Right lobe of liver (tissue), 6 donors: Measurements from ENCODE around the gene LSM12. TPM values are rescaled to one million over a fixed set of nuclear protein-coding genes. Genes with fewer than 3 reads are reported as not detected.

Experiments used
- ATAC-seq, 4 donors: fragments of 200-7000 bp; cut with Tn5 transposase; one replicate each; pipeline ENCODE4 v1.9.1; 2020; ENCODE audit warnings: mild to moderate bottlenecking in 4 of 4, moderate library complexity in 4 of 4
- DNase-seq, 3 donors: peaks; one replicate each; pipeline ENCODE4 v3.0.0-alpha.2; 2020
- H3K27ac ChIP-seq, 3 donors: fragments of 200-600 bp; one replicate each; pipeline ENCODE4 v1.8.0; 2022
- H3K27me3 ChIP-seq, 2 donors: fragments of 200-600 bp; one replicate each; pipeline ENCODE4 v1.8.0; 2022
- H3K36me3 ChIP-seq, 4 donors: fragments of 200-600 bp; sonication (generic) in 1 of 4; one replicate each; pipeline versions ENCODE4 v1.5.1 to v1.8.0; 2017 to 2022; ENCODE audit warnings: control low read depth in 1 of 4
- H3K4me1 ChIP-seq, 4 donors: fragments of 200-600 bp; sonication (generic) in 1 of 4; one replicate each; pipeline versions ENCODE4 v1.5.1 to v1.8.0; 2017 to 2022; ENCODE audit warnings: control low read depth in 1 of 4
- H3K4me3 ChIP-seq, 3 donors: fragments of 200-600 bp; one replicate each; pipeline ENCODE4 v1.8.0; 2022
- H3K9me3 ChIP-seq, 4 donors: fragments of 200-600 bp; sonication (generic) in 1 of 4; one replicate each; pipeline versions ENCODE4 v1.5.1 to v1.8.0; 2017 to 2022; ENCODE audit warnings: control low read depth in 1 of 4
- POLR2A ChIP-seq: fragments of 450-650 bp; IDR thresholded peaks from one replicate; pipeline ENCODE4 v1.6.1; 2017; ENCODE audit warnings: antibody characterized with exemption, mild to moderate bottlenecking
- whole genome bisulfite sequencing: methylation state at CpG from one replicate; pipeline ENCODE4 v1.1.6; 2018; ENCODE audit warnings: low coverage, low lambda C conversion rate; ENCODE audit not compliant: insufficient coverage; ENCODE audit errors: missing lambda C conversion rate; 5-methylcytosine and 5-hydroxymethylcytosine counted together
- intact Hi-C, 2 donors: fragments of 100-400 bp; cut with DNase I; formaldehyde crosslinking; loops; one replicate each; pipeline versions ENCODE4 v1.11.2 to v1.14.1; 2022
- total RNA-seq, 6 experiments: library from RNA; depleted of rRNA in 2 of 6; stranded (reverse); fragments of >200 nt in 2 of 6; fragmentation: NEBNext Ultra II Directional in 3 of 6; extraction: Animal tissue kit (Norgen Biotek cat#: 25700) in 3 of 6; gene quantifications; one replicate each; pipeline versions ENCODE4 v1.1.0 to v1.2.4, GENCODE V29; 2016 to 2023
- TF ChIP-seq, protein P1 (sequence below), 4 donors: fragments of 200-600 bp in 3 of 4; fragments of 450-650 bp in 1 of 4; IDR thresholded peaks; one replicate each; pipeline versions ENCODE4 v1.5.1 to v1.8.0; 2016 to 2022; ENCODE audit warnings: antibody characterized with exemption in 4 of 4, mild to moderate bottlenecking in 2 of 4
- donor health status: DM: no; HTN: yes; CAD: no.
- donor health status: DM: no; HTN: no; CAD: no.
- donor health status: DM: no; HTN: no; CAD: no.
- donor health status: DM: no; HTN: yes; CAD: no.
- donor health status: DM: no; HTN: yes; CAD: no.

LSM12 gene
- total RNA-seq, 6 experiments from 2014 or later = 24.2 to 30.6 (median 29.4) TPM

DNA sequence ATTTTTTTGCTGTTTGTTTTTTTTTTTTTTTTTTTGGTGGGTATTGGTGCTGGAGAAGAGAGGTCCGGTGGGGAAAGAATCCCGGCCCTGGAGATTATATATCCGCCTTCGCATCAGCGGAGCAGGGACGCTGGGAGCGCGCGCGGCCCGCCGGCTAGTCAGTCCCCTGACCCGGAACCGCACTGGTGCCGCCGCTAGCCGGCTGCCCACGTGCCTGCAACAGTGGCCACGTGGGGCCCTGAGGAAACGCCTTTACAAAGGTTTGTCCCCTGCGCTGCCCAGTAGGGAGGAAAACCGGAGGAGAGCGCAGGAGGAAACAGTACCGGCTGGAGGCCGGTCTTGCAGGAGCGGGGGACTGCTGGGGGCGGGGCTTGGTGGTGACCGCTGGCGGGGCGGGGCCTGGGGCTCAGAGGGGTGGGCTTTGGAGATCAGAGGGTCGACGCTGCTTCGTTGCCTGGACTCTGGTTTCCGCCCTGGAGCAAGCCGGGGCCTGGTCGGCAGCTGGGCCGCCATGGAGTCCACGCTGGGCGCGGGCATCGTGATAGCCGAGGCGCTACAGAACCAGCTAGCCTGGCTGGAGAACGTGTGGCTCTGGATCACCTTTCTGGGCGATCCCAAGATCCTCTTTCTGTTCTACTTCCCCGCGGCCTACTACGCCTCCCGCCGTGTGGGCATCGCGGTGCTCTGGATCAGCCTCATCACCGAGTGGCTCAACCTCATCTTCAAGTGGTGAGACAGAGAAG, 4.2 kb upstream of the LSM12 start, which contains the start of gene G6PC3:
TSS of gene G6PC3 (plus strand) at position 281 of the 743 bp plus-strand sequence. CDS start at position 512, 231 bp downstream.
- no peaks in the 10 kb centered on the region for H3K27me3 ChIP-seq
- intact Hi-C loops = no loop called here

DNA sequence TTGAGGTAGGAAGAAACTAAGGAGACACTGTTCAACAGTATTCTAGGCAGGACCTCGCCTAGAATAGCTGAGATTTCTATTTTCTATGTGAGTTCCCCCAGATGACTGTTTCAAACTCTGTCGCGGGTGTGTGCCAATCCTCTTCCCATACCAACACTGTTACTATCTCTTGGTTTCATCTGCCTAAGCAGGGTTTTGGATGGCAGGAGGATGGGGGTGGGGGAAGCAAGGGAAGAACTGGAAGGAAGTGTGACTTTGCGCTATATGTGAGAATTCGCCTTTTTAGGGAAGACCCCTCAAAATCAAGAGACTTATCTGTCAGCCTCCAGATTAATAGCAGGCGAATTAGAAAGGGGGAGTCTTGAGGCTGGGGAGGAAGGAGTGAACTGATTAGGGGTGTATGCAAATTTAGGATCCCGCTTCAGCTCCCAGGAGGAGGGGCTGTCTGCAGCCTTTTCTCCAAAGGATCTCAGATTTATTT, 3.5 kb upstream of the LSM12 start:
- intact Hi-C loops = no loop called here
- Histone ChIP-seq H3K4me1 (peaks cover 0 to 31% (median 8%) of the 10 kb centered on the region in 4 donors), H3K27me3 (no peaks in the 10 kb centered on the region), H3K27ac (peak overlapping the region; percentile 47 to 66 (median 63)), H3K4me3 (peak overlapping the region; percentile 65 to 88 (median 70)), H3K36me3 (no peaks in the 10 kb centered on the region), H3K9me3 (no peaks in the 10 kb centered on the region)
- TF ChIP-seq POLR2A = no peak
- TF ChIP-seq, protein P1, sequence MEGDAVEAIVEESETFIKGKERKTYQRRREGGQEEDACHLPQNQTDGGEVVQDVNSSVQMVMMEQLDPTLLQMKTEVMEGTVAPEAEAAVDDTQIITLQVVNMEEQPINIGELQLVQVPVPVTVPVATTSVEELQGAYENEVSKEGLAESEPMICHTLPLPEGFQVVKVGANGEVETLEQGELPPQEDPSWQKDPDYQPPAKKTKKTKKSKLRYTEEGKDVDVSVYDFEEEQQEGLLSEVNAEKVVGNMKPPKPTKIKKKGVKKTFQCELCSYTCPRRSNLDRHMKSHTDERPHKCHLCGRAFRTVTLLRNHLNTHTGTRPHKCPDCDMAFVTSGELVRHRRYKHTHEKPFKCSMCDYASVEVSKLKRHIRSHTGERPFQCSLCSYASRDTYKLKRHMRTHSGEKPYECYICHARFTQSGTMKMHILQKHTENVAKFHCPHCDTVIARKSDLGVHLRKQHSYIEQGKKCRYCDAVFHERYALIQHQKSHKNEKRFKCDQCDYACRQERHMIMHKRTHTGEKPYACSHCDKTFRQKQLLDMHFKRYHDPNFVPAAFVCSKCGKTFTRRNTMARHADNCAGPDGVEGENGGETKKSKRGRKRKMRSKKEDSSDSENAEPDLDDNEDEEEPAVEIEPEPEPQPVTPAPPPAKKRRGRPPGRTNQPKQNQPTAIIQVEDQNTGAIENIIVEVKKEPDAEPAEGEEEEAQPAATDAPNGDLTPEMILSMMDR (IDR thresholded peaks at IDR 0.05) = no peak
- WGBS = 35% methylated on average over 7 of the region's 7 CpGs
- DNase-seq = peak in 1 of 3 donors; percentile 25
- ATAC-seq = no peak

More for the DNA sequence above, 4.2 kb upstream of the LSM12 start, which contains the start of gene G6PC3:
- Histone ChIP-seq H3K4me3 (peak within 1 kb of the TSS; percentile 65 to 88 (median 70)), H3K27ac (peak within 1 kb of the TSS; percentile 51 to 86 (median 66)), H3K4me1 (peaks cover 0 to 27% (median 8%) of the 10 kb centered on the region in 4 donors), H3K9me3 (no peaks in the 10 kb centered on the region), H3K36me3 (no peaks in the 10 kb centered on the region)
- ATAC-seq (peak; percentile 87 to 92 (median 88)), DNase-seq (peak; percentile 96 to 97 (median 97))
- 0% methylated on average over 12 of the region's 53 CpGs for WGBS
- TF ChIP-seq, protein P1 (IDR thresholded peaks at IDR 0.05) = peak in 2 of 4 donors; percentile 9 to 12
- TF ChIP-seq POLR2A = peak; percentile 82

DNA sequence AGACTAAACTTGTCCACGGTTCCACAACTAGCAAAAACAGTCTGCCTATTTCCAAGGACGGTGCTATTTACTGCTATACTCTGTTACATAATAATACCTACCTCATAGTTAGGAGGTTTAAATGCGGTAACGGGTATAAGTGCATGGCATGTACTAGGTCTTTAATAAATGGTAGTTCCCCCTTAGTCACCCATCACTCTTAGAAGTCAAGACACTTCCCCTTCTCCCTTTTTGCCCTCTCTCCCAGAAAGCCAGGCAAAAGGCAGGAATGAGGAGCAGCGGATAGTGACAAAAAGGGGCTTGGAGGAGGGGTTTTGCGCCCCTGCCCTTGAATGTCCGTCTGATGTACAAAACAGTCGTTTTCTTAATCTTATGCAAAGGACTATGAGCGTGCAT, 1.1 kb upstream of the LSM12 start:
- intact Hi-C loops = no loop called here
- 65% methylated on average over 9 of the region's 9 CpGs for WGBS
- Histone ChIP-seq H3K27me3 (no peaks in the 10 kb centered on the region), H3K27ac (peak overlapping the region; percentile 73 to 88 (median 81)), H3K4me3 (no peak overlapping the region), H3K9me3 (no peaks in the 10 kb centered on the region), H3K4me1 (peaks cover 0 to 31% (median 10%) of the 10 kb centered on the region in 4 donors), H3K36me3 (peaks cover 0 to 14% (median 2%) of the 10 kb centered on the region in 4 donors)
- ATAC-seq (no peak), DNase-seq (peak in 1 of 3 donors; percentile 7)
- TF ChIP-seq, protein P1 (IDR thresholded peaks at IDR 0.05) = no peak
- TF ChIP-seq POLR2A = no peak

DNA sequence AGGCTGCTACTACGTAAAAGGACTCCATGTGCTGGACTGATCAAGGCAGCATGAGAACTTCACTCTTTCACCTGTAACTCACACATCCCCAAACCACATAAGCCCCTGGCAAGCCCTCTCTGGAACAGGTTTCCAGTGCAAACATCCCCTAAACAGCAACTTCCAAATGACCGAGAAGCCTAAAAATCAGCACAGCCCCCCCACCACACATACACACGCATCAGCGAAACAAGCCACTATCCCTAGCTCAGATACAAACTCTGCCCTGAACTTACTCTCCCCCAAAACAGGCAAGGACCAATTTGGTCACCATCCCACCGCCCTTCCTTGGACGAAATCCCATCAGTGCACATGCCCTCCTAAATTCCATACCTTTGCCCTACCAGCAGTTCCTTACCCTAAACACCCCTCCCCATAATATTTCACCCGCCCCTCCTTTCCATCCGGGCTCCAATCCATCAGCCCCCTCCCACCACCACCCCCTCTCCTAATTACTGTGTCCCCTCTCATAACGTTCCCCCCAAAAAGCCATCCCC, 735 bp downstream of the LSM12 start:
- TF ChIP-seq, protein P1 (IDR thresholded peaks at IDR 0.05) = no peak
- no peak for TF ChIP-seq POLR2A
- Histone ChIP-seq H3K4me3 (peak overlapping the region; percentile 63 to 69 (median 67)), H3K27ac (peak overlapping the region; percentile 73 to 88 (median 81)), H3K9me3 (no peaks in the 10 kb centered on the region), H3K36me3 (peaks cover 0 to 30% (median 7%) of the 10 kb centered on the region in 4 donors), H3K4me1 (peaks cover 0 to 21% (median 6%) of the 10 kb centered on the region in 4 donors), H3K27me3 (no peaks in the 10 kb centered on the region)
- intact Hi-C loops = no loop called here
- ATAC-seq (no peak), DNase-seq (no peak)
- 1% methylated on average over 8 of the region's 9 CpGs for WGBS
